K562 (cell line): ENCODE data around the gene PRKG1. TPM values are rescaled to one million over a fixed set of nuclear protein-coding genes. Genes with fewer than 3 reads are reported as not detected.

Experiments
- ATAC-seq: fragments of 200-7000 bp; cut with Tn5 transposase; 3 replicates; pipeline ENCODE4 v1.9.1; 2020; ENCODE audit warnings: moderate library complexity
- BruUV-seq: library from RNA; stranded (reverse); fragments of 400-500 nt; replicated peaks from 2 replicates; lab custom pipeline; 2021; lab: Mats Ljungman, UMichigan
- CTCF ChIA-PET: fragments of 300-600 bp; formaldehyde crosslinking; extraction: SDS; loops from one replicate; lab custom pipeline; 2021; ENCODE audit warnings: low intra/inter-chr PET ratio; lab: Yijun Ruan, JAX
- POLR2A ChIA-PET: fragments of 300-600, 350-650 bp; sonication (Branson Sonifier 250); formaldehyde crosslinking; extraction: SDS; loops from one replicate; lab custom pipeline; 2021; ENCODE audit warnings: antibody characterized with exemption, inconsistent platforms; lab: Yijun Ruan, JAX
- DNase-seq, 4 experiments: peaks; one replicate each; pipeline versions ENCODE4 v3.0.0 to v3.0.0-alpha.2; 2011 to 2018; ENCODE audit warnings: low spot score in 3 of 4, mixed read lengths in 3 of 4; ENCODE audit errors: extremely low read depth in 1 of 4
- FAIRE-seq: peaks from 2 replicates; lab custom pipeline; 2011; peaks lifted over from hg19 to GRCh38; lab: Jason Lieb, UNC
- H2AFZ ChIP-seq: 2 replicates; pipeline ENCODE4 v1.6.0; 2011; ENCODE audit warnings: low read depth, low read length, control low read depth, inconsistent platforms
- H3K27ac ChIP-seq: fragments of 200-600 bp; 3 replicates; pipeline ENCODE4 v1.8.0; 2011; ENCODE audit warnings: low read depth, mild to moderate bottlenecking, control low read depth, inconsistent platforms, low read length, moderate library complexity, mixed read lengths; ENCODE audit errors: extremely low read depth
- H3K27me3 ChIP-seq, 2 experiments: fragments of 300-600 bp in 1 of 2; 2 replicates in 1 of 2; 3 replicates in 1 of 2; pipeline versions ENCODE4 v1.6.0 to v1.8.0; 2011; ENCODE audit warnings: inconsistent platforms in 2 of 2, low read length in 2 of 2, mild to moderate bottlenecking in 1 of 2, mixed read lengths in 1 of 2, moderate library complexity in 1 of 2; ENCODE audit not compliant: control insufficient read depth in 2 of 2, insufficient read depth in 2 of 2
- H3K36me3 ChIP-seq: fragments of 300-600 bp; 3 replicates; pipeline ENCODE4 v1.8.0; 2011; ENCODE audit warnings: mild to moderate bottlenecking, low read length, inconsistent platforms; ENCODE audit not compliant: control insufficient read depth, insufficient read depth
- H3K4me1 ChIP-seq, 2 experiments: fragments of 200-600 bp in 1 of 2; replicated peaks in 1 of 2; 2 replicates in 1 of 2; 3 replicates in 1 of 2; pipeline versions ENCODE4 v1.5.1 to v1.8.0; 2011; ENCODE audit warnings: inconsistent platforms in 2 of 2, low read length in 2 of 2, mild to moderate bottlenecking in 1 of 2, mixed read lengths in 1 of 2, moderate library complexity in 1 of 2; ENCODE audit not compliant: control insufficient read depth in 2 of 2, insufficient read depth in 2 of 2
- H3K4me2 ChIP-seq: 2 replicates; pipeline ENCODE4 v1.6.1; 2011; ENCODE audit warnings: low read length, control low read depth, inconsistent platforms, mixed read lengths; ENCODE audit not compliant: insufficient read depth
- H3K4me3 ChIP-seq: fragments of 200-600 bp; sonication (generic), shearing (Covaris generic); 2 replicates; pipeline ENCODE4 v1.5.1; 2016; ENCODE audit warnings: control low read depth, inconsistent platforms
- H3K79me2 ChIP-seq: fragments of 200-600 bp; 3 replicates; pipeline ENCODE4 v1.8.0; 2011; ENCODE audit warnings: low read length, inconsistent platforms; ENCODE audit not compliant: control insufficient read depth, insufficient read depth
- H3K9ac ChIP-seq, 2 experiments: 2 replicates each; pipeline versions ENCODE4 v1.6.0 to v1.6.1; 2011; ENCODE audit warnings: low read depth in 2 of 2, low read length in 2 of 2, control low read depth in 1 of 2, inconsistent platforms in 1 of 2, mild to moderate bottlenecking in 1 of 2, mixed read lengths in 1 of 2; ENCODE audit not compliant: insufficient read depth in 1 of 2
- H3K9me1 ChIP-seq: one replicate; pipeline ENCODE4 v1.6.0; 2011; ENCODE audit warnings: inconsistent platforms, mild to moderate bottlenecking, low read length, moderate library complexity; ENCODE audit not compliant: control insufficient read depth, insufficient read depth
- H3K9me3 ChIP-seq: replicated peaks from 2 replicates; pipeline ENCODE4 v1.5.1; 2011; ENCODE audit warnings: low read depth, low read length, inconsistent platforms; ENCODE audit not compliant: control insufficient read depth, insufficient read depth
- H4K20me1 ChIP-seq: replicated peaks from 2 replicates; pipeline ENCODE4 v1.6.1; 2011; ENCODE audit warnings: low read length, inconsistent platforms, mixed read lengths; ENCODE audit not compliant: control insufficient read depth, insufficient read depth
- E2F1 ChIP-seq: sonication (generic); formaldehyde crosslinking; IDR thresholded peaks from 2 replicates; pipeline ENCODE4 v1.8.1; 2023; ENCODE audit warnings: mild to moderate bottlenecking, missing genetic modification reagents, moderate library complexity
- E4F1 ChIP-seq: fragments of 250-450 bp; sonication (Bioruptor Pico); IDR thresholded peaks from 2 replicates; pipeline ENCODE4 v1.5.0; 2021; ENCODE audit warnings: mild to moderate bottlenecking, borderline replicate concordance
- ETV6 ChIP-seq, 3 experiments: fragments of 150-350 bp in 1 of 3; sonication (generic) in 1 of 3; formaldehyde crosslinking in 1 of 3; IDR thresholded peaks; 2 replicates each; pipeline versions ENCODE4 v1.6.1 to v1.8.0; 2014 to 2022; ENCODE audit warnings: borderline replicate concordance in 2 of 3, low read depth in 2 of 3, antibody characterized with exemption in 1 of 3, low read length in 1 of 3, mild to moderate bottlenecking in 1 of 3, missing genetic modification reagents in 1 of 3
- ZNF124 ChIP-seq: sonication (generic); formaldehyde crosslinking; IDR thresholded peaks from 2 replicates; pipeline ENCODE4 v1.8.1; 2022; ENCODE audit warnings: missing genetic modification reagents
- ZNF224 ChIP-seq: sonication (generic); formaldehyde crosslinking; IDR thresholded peaks from 2 replicates; pipeline ENCODE4 v1.8.0; 2022; ENCODE audit warnings: mild to moderate bottlenecking, missing genetic modification reagents
- ZNF347 ChIP-seq: fragments of 450-650 bp; formaldehyde crosslinking; IDR thresholded peaks from 2 replicates; pipeline ENCODE4 v1.4.0; 2020; ENCODE audit warnings: low read depth, mild to moderate bottlenecking, moderate library complexity
- ZNF436 ChIP-seq: fragments of 250-450, 450-650 bp; sonication (Bioruptor Pico); formaldehyde crosslinking; IDR thresholded peaks from 2 replicates; pipeline ENCODE4 v1.7.0; 2020; ENCODE audit warnings: mild to moderate bottlenecking
- ZNF583 ChIP-seq: fragments of 250-450 bp; sonication (Bioruptor Pico); IDR thresholded peaks from 2 replicates; pipeline ENCODE4 v1.4.0; 2020
- WGBS: fragments of 100-300 bp; shearing (Covaris generic); methylation state at CpG from one replicate; pipeline ENCODE4 v1.1.6; 2016; ENCODE audit warnings: low coverage, mixed read lengths; ENCODE audit not compliant: insufficient coverage; ENCODE audit errors: missing lambda C conversion rate; 5-methylcytosine and 5-hydroxymethylcytosine counted together
- in situ Hi-C: fragments of 300-500 bp; cut with MboI; formaldehyde crosslinking; loops from 4 replicates; pipeline ENCODE4 v1.15.0; 2018; ENCODE audit warnings: inconsistent platforms, mixed read lengths
- intact Hi-C: fragments of 100-400 bp; cut with micrococcal nuclease; formaldehyde crosslinking; loops from 2 replicates; pipeline ENCODE4 v1.14.2; 2022
- polyA plus RNA-seq, 8 experiments: library from polyadenylated mRNA; depleted of rRNA in 4 of 8; stranded (reverse) in 5 of 8; unstranded in 3 of 8; fragments of >200 nt; fragmentation: Nextera tagmentation in 2 of 8; fragmentation: Illumina TruSeq in 1 of 8; extraction: Ambion mirVana in 2 of 8; extraction: Trizol in 1 of 8; gene quantifications; 2 replicates each; pipeline versions ENCODE4 v1.2.1 to v1.2.3, GENCODE V29; 2011 to 2014; ENCODE audit warnings: inconsistent platforms in 1 of 8, missing spikeins in 1 of 8
- total RNA-seq, 7 experiments: library from RNA; depleted of rRNA in 6 of 7; stranded (reverse); fragments of >200 nt in 6 of 7; fragmentation: Illumina TruSeq in 2 of 7; extraction: Trizol in 2 of 7; gene quantifications; 2 replicates each; pipeline versions ENCODE4 v1.2.1 to v1.2.3, GENCODE V29; 2011 to 2021; ENCODE audit warnings: low replicate concordance in 1 of 7

The PRKG1 gene
- total and polyA plus RNA-seq, 9 of the 15 experiments (the other 6 are each of a cell fraction or from before 2014, with no cell fraction given) = 0.22 TPM; not detected in 8

- ChIA-PET POLR2A (no interaction called here), CTCF (no interaction called here)
- in situ Hi-C loops (no loop called here), intact Hi-C loops (no loop called here)
- Histone ChIP-seq H3K79me2 (no peaks in the 10 kb centered on the region), H4K20me1 (no peaks in the 10 kb centered on the region), H3K27ac (no peak overlapping the region), H3K9me3 (no peaks in the 10 kb centered on the region; the same call in 1 of the 2 replicates), H3K9me1 (no peaks in the 10 kb centered on the region), H3K4me3 (no peak overlapping the region), H3K36me3 (no peaks in the 10 kb centered on the region), H3K9ac (no peak overlapping the region), H3K4me1 (no peaks in the 10 kb centered on the region), H2AFZ (no peak overlapping the region), H3K27me3 (no peaks in the 10 kb centered on the region), H3K4me2 (no peak overlapping the region)
- 0% methylated on average over 4 of the region's 4 CpGs for WGBS
- ATAC-seq = no peak
- DNase-seq = no peak
- BruUV-seq = no TSS peak
- TF ChIP-seq ZNF583 (CRISPR knock-in tag) (no peak), ETV6 (IDR thresholded peaks at IDR 0.05; ENCODE audit: borderline replicate concordance in 1 of 2, low read depth in 2 of 2, low read length in 1 of 2) (no peak), ETV6 (CRISPR knock-in tag; IDR thresholded peaks at IDR 0.05; ENCODE audit: borderline replicate concordance) (no peak), E2F1 (CRISPR knock-in tag) (no peak), ZNF347 (CRISPR knock-in tag) (no peak), ZNF436 (CRISPR knock-in tag) (no peak), E4F1 (CRISPR knock-in tag) (no peak), ZNF224 (CRISPR knock-in tag) (no peak), ZNF124 (CRISPR knock-in tag) (no peak)
- FAIRE-seq = no peak
Observed at GRCh38 chr10:51861731-51862130, 787.4 kb downstream of the PRKG1 start.
